Effector memory CD4-positive, alpha-beta T cell (primary cell): ENCODE measurements around the gene TRIM15.
"Not testable (repeated sequence)": the region's sequence is repeated elsewhere in the genome, so short reads cannot be mapped to it uniquely, and the experiment has no call there.

Experiments used
- DNase-seq, 3 donors: peaks; one replicate each; pipeline ENCODE4 v3.0.0-alpha.2; 2020
- H3K27ac ChIP-seq: 2 replicates; pipeline ENCODE4 v1.7.0; 2013; ENCODE audit warnings: mild to moderate bottlenecking, low read length, moderate library complexity; ENCODE audit not compliant: insufficient read depth, poor library complexity, severe bottlenecking
- H3K27me3 ChIP-seq: replicated peaks from 2 replicates; pipeline ENCODE4 v1.7.0; 2013; ENCODE audit warnings: mild to moderate bottlenecking, low read length; ENCODE audit not compliant: insufficient read depth, control insufficient read depth, poor library complexity, severe bottlenecking
- H3K36me3 ChIP-seq: 2 replicates; pipeline ENCODE4 v1.7.0; 2013; ENCODE audit warnings: mild to moderate bottlenecking, low read length, moderate library complexity; ENCODE audit not compliant: control insufficient read depth, insufficient read depth
- H3K4me1 ChIP-seq: 2 replicates; pipeline ENCODE4 v1.7.0; 2013; ENCODE audit warnings: low read length, mild to moderate bottlenecking; ENCODE audit not compliant: control insufficient read depth, insufficient read depth, poor library complexity, severe bottlenecking
- H3K4me3 ChIP-seq: 2 replicates; pipeline ENCODE4 v1.7.0; 2013; ENCODE audit warnings: low read length, low read depth, mild to moderate bottlenecking; ENCODE audit not compliant: insufficient read depth, poor library complexity, severe bottlenecking
- H3K9me3 ChIP-seq: 2 replicates; pipeline ENCODE4 v1.7.0; 2013; ENCODE audit warnings: mild to moderate bottlenecking, low read length, moderate library complexity; ENCODE audit not compliant: control insufficient read depth

TRIM15 gene

DNA sequence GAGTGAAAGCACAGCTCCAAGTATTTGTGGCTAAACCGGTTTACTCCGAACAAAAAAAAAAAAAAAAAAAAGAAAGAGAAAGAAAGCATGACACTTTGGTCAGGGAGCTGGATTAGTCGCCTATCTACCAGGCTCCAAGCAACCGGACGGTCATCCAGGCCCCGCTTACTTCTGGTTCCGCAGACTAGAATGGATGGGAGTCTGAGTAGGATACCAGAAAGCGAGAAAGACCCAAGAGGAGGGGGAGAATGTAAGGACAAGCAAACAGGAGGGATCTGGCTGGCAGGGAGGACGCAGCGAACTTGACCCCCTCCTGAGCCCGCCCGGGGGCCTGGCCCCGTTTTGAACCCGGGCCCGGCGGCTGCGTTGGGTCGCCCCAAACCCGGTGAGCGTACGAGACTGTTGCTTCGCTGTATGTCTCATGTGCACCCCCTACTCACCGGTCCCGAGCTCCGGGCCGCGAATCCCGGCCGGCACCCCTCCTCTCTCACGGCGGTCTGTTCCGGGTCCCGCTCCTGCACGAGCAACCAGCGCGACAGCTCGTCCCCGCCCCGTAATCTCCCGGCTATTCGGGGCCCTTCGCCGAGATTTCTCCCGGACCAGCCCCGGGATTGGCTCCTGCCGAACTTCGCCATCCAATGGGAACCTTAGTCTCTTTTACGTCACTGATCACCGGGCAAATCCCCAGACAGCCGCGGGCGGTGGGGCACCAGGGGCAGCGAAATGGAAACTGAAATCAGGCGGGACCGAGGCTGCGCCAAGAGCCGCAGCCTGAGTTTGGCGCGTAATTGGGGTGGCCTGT is 49.7 kb downstream of the TRIM15 start, which contains the start of gene TRIM26:
TSS of gene TRIM26 (minus strand) at position 542 of the 802 bp plus-strand sequence. CDS start 14,303 bp downstream, outside the sequence.
- peak; percentile 95 to 97 (median 97) for DNase-seq
- Histone ChIP-seq H3K4me3 (peak within 1 kb of the TSS; percentile 87), H3K27ac (peak within 1 kb of the TSS; percentile 96), H3K36me3 (no peaks in the 10 kb centered on the region), H3K4me1 (peaks cover 24% of the 10 kb centered on the region), H3K27me3 (no peaks in the 10 kb centered on the region), H3K9me3 (no peaks in the 10 kb centered on the region)

DNA sequence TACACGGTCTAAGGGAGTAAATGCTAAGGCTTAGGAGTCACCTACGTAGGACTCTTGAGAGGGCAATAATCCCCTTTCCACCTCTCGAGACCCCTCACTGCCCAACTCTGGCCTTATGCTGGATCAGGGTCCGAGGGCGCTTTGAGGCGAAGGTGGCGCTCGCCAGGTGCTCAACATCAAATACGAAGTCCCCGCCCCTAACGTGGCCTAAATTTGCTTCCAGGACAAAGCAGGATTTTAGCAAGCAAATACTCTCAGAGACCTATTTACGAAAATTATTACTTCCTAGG is 50.3 kb downstream of the TRIM15 start:
- Histone ChIP-seq H3K9me3 (no peaks in the 10 kb centered on the region), H3K4me1 (peaks cover 24% of the 10 kb centered on the region), H3K36me3 (no peaks in the 10 kb centered on the region), H3K27ac (peak overlapping the region; percentile 96), H3K27me3 (no peaks in the 10 kb centered on the region), H3K4me3 (peak overlapping the region; percentile 87)
- no peak for DNase-seq

- no peaks in the 10 kb centered on the region for H3K9me3 ChIP-seq
- H3K36me3 ChIP-seq = no peaks in the 10 kb centered on the region
- H3K4me1 ChIP-seq = peaks cover 24% of the 10 kb centered on the region
- H3K27ac ChIP-seq = peak overlapping the region; percentile 96
- no peaks in the 10 kb centered on the region for H3K27me3 ChIP-seq
- DNase-seq = peak; percentile 61 to 79 (median 69)
- peak overlapping the region; percentile 87 for H3K4me3 ChIP-seq
These were observed 50.8 kb downstream of the TRIM15 start for GRCh38 chr6:30213957-30214656.

DNA sequence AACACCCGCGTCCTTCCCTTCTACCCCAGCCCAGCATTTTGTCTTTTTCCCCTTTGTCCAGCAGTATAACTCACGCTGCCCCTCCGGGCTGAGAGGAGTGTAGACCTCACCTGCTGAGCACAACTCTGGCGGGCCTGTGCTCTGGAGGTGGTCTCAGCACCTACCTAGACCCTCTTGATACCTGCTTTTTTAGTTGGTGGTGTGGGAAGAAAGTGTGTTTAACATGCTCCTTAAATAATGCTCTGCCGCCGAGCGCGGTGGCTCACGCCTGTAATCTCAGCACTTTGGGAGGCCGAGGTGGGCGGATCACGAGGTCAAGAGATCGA is 51.3 kb downstream of the TRIM15 start:
- Histone ChIP-seq H3K4me3 (peak overlapping the region; percentile 87), H3K27me3 (no peaks in the 10 kb centered on the region), H3K9me3 (no peaks in the 10 kb centered on the region), H3K27ac (peak overlapping the region; percentile 96), H3K4me1 (peaks cover 24% of the 10 kb centered on the region), H3K36me3 (no peaks in the 10 kb centered on the region)
- no peak for DNase-seq

GRCh38 chr6:30216096-30216495 is 52.8 kb downstream of the TRIM15 start:
- Histone ChIP-seq H3K4me1 (peaks cover 18% of the 10 kb centered on the region), H3K27ac (no peak overlapping the region), H3K36me3 (no peaks in the 10 kb centered on the region), H3K4me3 (no peak overlapping the region), H3K9me3 (no peaks in the 10 kb centered on the region), H3K27me3 (no peaks in the 10 kb centered on the region)
- no peak for DNase-seq

DNA sequence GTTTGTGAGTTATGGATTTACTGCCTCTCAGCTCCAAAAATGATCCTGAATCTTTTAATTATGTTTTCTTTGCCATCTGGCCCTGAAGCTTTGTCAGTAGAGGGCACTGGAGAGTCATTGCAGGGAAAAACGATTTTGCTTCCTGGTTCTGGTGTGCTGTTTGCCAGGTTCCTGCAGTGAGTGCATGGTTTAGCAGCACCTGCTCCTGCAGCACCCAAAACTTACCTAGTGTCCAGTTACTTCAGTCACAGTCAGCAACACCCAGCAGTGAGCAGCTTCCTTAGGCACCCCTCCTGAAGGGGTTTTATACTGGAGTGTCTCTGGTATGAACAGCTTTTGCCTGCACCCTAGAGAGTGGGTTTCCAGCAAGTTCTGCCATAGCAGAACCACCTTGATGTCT is 55.9 kb downstream of the TRIM15 start:
- no peak overlapping the region for H3K27ac ChIP-seq
- H3K36me3 ChIP-seq = no peaks in the 10 kb centered on the region
- H3K27me3 ChIP-seq = no peaks in the 10 kb centered on the region
- H3K4me1 ChIP-seq = peaks cover 4% of the 10 kb centered on the region
- H3K4me3 ChIP-seq = no peak overlapping the region
- DNase-seq = peak in 2 of 3 donors; percentile 18 to 20
- H3K9me3 ChIP-seq = peaks cover 6% of the 10 kb centered on the region

- not testable (repeated sequence) for H3K4me3 ChIP-seq, H3K9me3 ChIP-seq, H3K4me1 ChIP-seq, DNase-seq, H3K36me3 ChIP-seq, H3K27me3 ChIP-seq, H3K27ac ChIP-seq
These were observed 58.0 kb downstream of the TRIM15 start for GRCh38 chr6:30221395-30221794.

DNA sequence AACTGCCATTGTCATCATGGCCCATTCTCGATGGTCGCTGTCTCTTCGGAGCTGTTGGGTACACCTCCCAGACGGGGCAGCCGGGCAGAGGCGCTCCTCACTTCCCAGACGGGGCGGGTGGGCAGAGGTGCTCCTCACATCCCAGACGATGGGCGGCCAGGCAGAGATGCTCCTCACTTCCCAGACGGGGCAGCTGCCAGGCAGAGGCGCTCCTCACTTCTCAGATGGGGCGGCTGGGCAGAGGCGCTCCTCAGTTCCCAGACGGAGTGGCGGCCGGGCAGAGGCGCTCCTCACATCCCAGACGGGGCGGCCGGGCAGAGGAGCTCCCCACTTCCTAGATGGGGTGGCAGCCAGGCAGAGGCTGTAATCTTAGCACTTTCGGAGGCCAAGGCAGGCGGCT is 58.6 kb downstream of the TRIM15 start:
- not testable (repeated sequence) for H3K36me3 ChIP-seq, H3K4me3 ChIP-seq, H3K27me3 ChIP-seq, H3K27ac ChIP-seq, DNase-seq, H3K4me1 ChIP-seq, H3K9me3 ChIP-seq
